GM18505 (cell line): Measurements from ENCODE around the gene TPSG1.

Experiments used
- ATAC-seq: cut with Tn5 transposase; IDR thresholded peaks from one replicate; pipeline ENCODE4 v1.9.1; 2021; ENCODE audit not compliant: unreplicated experiment
- POLR2A ChIP-seq: IDR thresholded peaks from 4 replicates; pipeline ENCODE4 v1.6.1; 2011; ENCODE audit warnings: borderline replicate concordance; ENCODE audit not compliant: insufficient read depth, insufficient read length; ENCODE audit errors: extremely low read depth

The TPSG1 gene

GRCh38 chr16:1224558-1224957, 510 bp downstream of the TPSG1 start:
- no peak for TF ChIP-seq POLR2A
- ATAC-seq = no peak

GRCh38 chr16:1223355-1224214, 1.5 kb downstream of the TPSG1 start:
- no peak for ATAC-seq
- no peak for TF ChIP-seq POLR2A

GRCh38 chr16:1222553-1223354, 2.3 kb downstream of the TPSG1 start:
- TF ChIP-seq POLR2A = no peak
- no peak for ATAC-seq

- TF ChIP-seq POLR2A = no peak
- ATAC-seq = no peak
These were observed 3.2 kb downstream of the TPSG1 start for GRCh38 chr16:1221628-1222552.

GRCh38 chr16:1220841-1221627, 4.0 kb downstream of the TPSG1 start:
- no peak for ATAC-seq

GRCh38 chr16:1220098-1220728, 4.9 kb downstream of the TPSG1 start:
- no peak for TF ChIP-seq POLR2A
- ATAC-seq = no peak

More at GRCh38 chr16:1220841-1221627, 4.0 kb downstream of the TPSG1 start:
- TF ChIP-seq POLR2A = no peak

GRCh38 chr16:1218930-1219611, 6.0 kb downstream of the TPSG1 start:
- TF ChIP-seq POLR2A = no peak
- ATAC-seq = no peak

- TF ChIP-seq POLR2A = no peak
- ATAC-seq = no peak
These were observed 6.8 kb downstream of the TPSG1 start for GRCh38 chr16:1218061-1218929.

- no peak for ATAC-seq
- no peak for TF ChIP-seq POLR2A
These were observed 7.5 kb downstream of the TPSG1 start for GRCh38 chr16:1217526-1217925.

GRCh38 chr16:1216681-1217400, 8.2 kb downstream of the TPSG1 start:
- TF ChIP-seq POLR2A = no peak
- ATAC-seq = no peak
